ENCODE data around the gene FGFBP2.

DNA sequence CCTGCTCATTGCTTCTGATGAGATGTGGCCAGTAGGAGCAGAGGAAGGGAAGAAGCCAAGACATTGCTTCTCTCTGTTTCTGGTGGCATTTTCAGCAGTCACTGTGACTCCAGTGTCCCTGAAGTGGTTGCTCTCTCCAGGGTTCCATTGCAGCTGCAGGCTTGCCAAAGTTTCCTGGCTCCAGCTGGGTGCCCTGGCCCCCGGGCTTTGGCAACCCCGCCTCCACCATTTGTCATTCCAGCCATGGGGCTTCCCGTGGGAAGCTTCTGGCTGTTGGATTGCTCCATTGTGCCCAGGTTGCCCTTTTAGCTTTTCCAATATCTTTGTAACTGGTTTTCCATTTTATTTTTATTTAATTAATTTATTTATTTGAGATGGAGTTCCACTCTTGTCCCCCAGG lies 37.1 kb downstream of the FGFBP2 start:
- no peak for TF ChIP-seq POLR2AphosphoS5 (IDR thresholded peaks at IDR 0.05; ENCODE audit: borderline replicate concordance, low read depth, low read length)
- TF ChIP-seq EZH2 (IDR thresholded peaks at IDR 0.05) = no peak

Data from SK-N-MC (cell line).